GM12878 (cell line): Measurements from ENCODE around the gene TPBG. TPM values are rescaled to one million over a fixed set of nuclear protein-coding genes. Genes with fewer than 3 reads are reported as not detected.

Experiments
- ATAC-seq: fragments of 200-7000 bp; cut with Tn5 transposase; 3 replicates; pipeline ENCODE4 v1.9.1; 2020; ENCODE audit warnings: mild to moderate bottlenecking, moderate library complexity
- BruUV-seq: library from RNA; stranded (reverse); fragments of 400-500 nt; replicated peaks from 2 replicates; lab custom pipeline; 2021; lab: Mats Ljungman, UMichigan
- CTCF ChIA-PET: fragments of 300-600 bp; sonication (Branson Sonifier 250); formaldehyde crosslinking; extraction: SDS; loops from one replicate; lab custom pipeline; 2021; ENCODE audit warnings: inconsistent platforms; lab: Yijun Ruan, JAX
- POLR2A ChIA-PET: fragments of 350-600 bp; formaldehyde crosslinking; extraction: SDS; loops from one replicate; lab custom pipeline; 2021; ENCODE audit warnings: inconsistent platforms; lab: Charles Lee
- RAD21 ChIA-PET: fragments of 300-600 bp; sonication (Branson Sonifier 250); formaldehyde crosslinking; loops from one replicate; lab custom pipeline; 2023; ENCODE audit warnings: antibody characterized with exemption; ENCODE audit not compliant: unreplicated experiment; lab: Charles Lee
- SMC1A ChIA-PET: fragments of 300-600 bp; sonication (Branson Sonifier 250); formaldehyde crosslinking; loops from one replicate; lab custom pipeline; 2023; ENCODE audit not compliant: unreplicated experiment, uncharacterized antibody; lab: Charles Lee
- DNase-seq: peaks from one replicate; pipeline ENCODE4 v3.0.0-alpha.2; 2011; ENCODE audit warnings: low read depth, low spot score
- FAIRE-seq: peaks from 3 replicates; lab custom pipeline; 2011; peaks lifted over from hg19 to GRCh38; lab: Jason Lieb, UNC
- H2AFZ ChIP-seq: 2 replicates; pipeline ENCODE4 v1.6.0; 2011; ENCODE audit warnings: low read depth, low read length, control low read depth; ENCODE audit not compliant: control insufficient read depth
- H3K27ac ChIP-seq: 2 replicates; pipeline ENCODE4 v1.5.1; 2011; ENCODE audit warnings: control low read depth; ENCODE audit not compliant: control insufficient read depth, insufficient read depth
- H3K27me3 ChIP-seq, 2 experiments: replicated peaks in 1 of 2; 2 replicates each; pipeline versions ENCODE4 v1.6.0 to v1.6.1; 2011; ENCODE audit warnings: low read length in 1 of 2; ENCODE audit not compliant: control insufficient read depth in 2 of 2, insufficient read depth in 2 of 2
- H3K36me3 ChIP-seq, 2 experiments: 2 replicates each; pipeline ENCODE4 v1.5.1; 2011; ENCODE audit warnings: low read length in 1 of 2; ENCODE audit not compliant: control insufficient read depth in 2 of 2, insufficient read depth in 2 of 2
- H3K4me1 ChIP-seq: 2 replicates; pipeline ENCODE4 v1.6.1; 2011; ENCODE audit warnings: mild to moderate bottlenecking, low read length, moderate library complexity, mixed read lengths; ENCODE audit not compliant: control insufficient read depth, insufficient read depth
- H3K4me2 ChIP-seq: 2 replicates; pipeline ENCODE4 v1.6.0; 2011; ENCODE audit warnings: control low read depth; ENCODE audit not compliant: control insufficient read depth, insufficient read depth
- H3K4me3 ChIP-seq: fragments of 200-600 bp; sonication (generic); 2 replicates; pipeline ENCODE4 v1.5.1; 2016
- H3K79me2 ChIP-seq: 2 replicates; pipeline ENCODE4 v1.6.0; 2011; ENCODE audit warnings: low read length; ENCODE audit not compliant: control insufficient read depth, insufficient read depth
- H3K9ac ChIP-seq: 2 replicates; pipeline ENCODE4 v1.8.0; 2011; ENCODE audit warnings: low read length, control low read depth, mixed read lengths; ENCODE audit not compliant: control insufficient read depth, insufficient read depth
- H3K9me3 ChIP-seq: replicated peaks from 3 replicates; pipeline ENCODE4 v1.5.1; 2011; ENCODE audit warnings: mild to moderate bottlenecking, low read length; ENCODE audit not compliant: control insufficient read depth, insufficient read depth
- H4K20me1 ChIP-seq: 2 replicates; pipeline ENCODE4 v1.6.0; 2011; ENCODE audit not compliant: control insufficient read depth, insufficient read depth
- CEBPB ChIP-seq, 2 experiments: fragments of 150-350 bp in 1 of 2; IDR thresholded peaks; 2 replicates each; pipeline ENCODE4 v1.6.1; 2012 to 2014; ENCODE audit warnings: low read depth in 2 of 2, low read length in 2 of 2, borderline replicate concordance in 1 of 2, inconsistent platforms in 1 of 2
- CTCF ChIP-seq, 3 experiments: IDR thresholded peaks in 2 of 3; conservative IDR thresholded peaks in 1 of 3; 2 replicates each; pipeline ENCODE4 v1.5.1; 2011; ENCODE audit warnings: low read depth in 3 of 3, low read length in 3 of 3, mild to moderate bottlenecking in 3 of 3, control low read depth in 2 of 3, moderate library complexity in 2 of 3, inconsistent platforms in 1 of 3, mixed read lengths in 1 of 3; ENCODE audit not compliant: control insufficient read depth in 2 of 3, insufficient read depth in 1 of 3; ENCODE audit errors: extremely low read depth in 1 of 3
- ESRRA ChIP-seq: IDR thresholded peaks from 2 replicates; pipeline ENCODE4 v1.6.1; 2012; ENCODE audit warnings: mild to moderate bottlenecking, low read length, improper control_type of control experiment
- FOXM1 ChIP-seq: IDR thresholded peaks from 2 replicates; pipeline ENCODE4 v1.6.1; 2012; ENCODE audit warnings: low read depth, mild to moderate bottlenecking, inconsistent platforms, low read length, moderate library complexity
- HSF1 ChIP-seq: fragments of 150-350 bp; IDR thresholded peaks from 2 replicates; pipeline ENCODE4 v1.6.1; 2014; ENCODE audit warnings: mild to moderate bottlenecking, low read depth, low read length
- PAX5 ChIP-seq: IDR thresholded peaks from 2 replicates; pipeline ENCODE4 v1.6.1; 2011; ENCODE audit warnings: low read depth, low read length, borderline replicate concordance
- PAX8 ChIP-seq: fragments of 450-650 bp; IDR thresholded peaks from 2 replicates; pipeline ENCODE4 v1.6.1; 2017; ENCODE audit warnings: mild to moderate bottlenecking, moderate library complexity
- PML ChIP-seq: IDR thresholded peaks from 2 replicates; pipeline ENCODE4 v1.6.1; 2012; ENCODE audit warnings: low read length, inconsistent platforms
- POU2F2 ChIP-seq: IDR thresholded peaks from 3 replicates; pipeline ENCODE4 v1.6.1; 2011; ENCODE audit warnings: low read depth, mild to moderate bottlenecking, low read length, borderline replicate concordance
- RB1 ChIP-seq: fragments of 450-650 bp; formaldehyde crosslinking; IDR thresholded peaks from 2 replicates; pipeline ENCODE4 v1.6.1; 2017; ENCODE audit warnings: mild to moderate bottlenecking, borderline replicate concordance
- SMARCA5 ChIP-seq: fragments of 450-650 bp; IDR thresholded peaks from 2 replicates; pipeline ENCODE4 v1.6.1; 2017; ENCODE audit warnings: mild to moderate bottlenecking
- SUZ12 ChIP-seq: fragments of 200-600 bp; sonication (generic); IDR thresholded peaks from one replicate; pipeline ENCODE4 v1.6.1; 2018; ENCODE audit warnings: antibody characterized with exemption, mild to moderate bottlenecking; ENCODE audit not compliant: unreplicated experiment
- ZNF217 ChIP-seq: fragments of 450-650 bp; IDR thresholded peaks from 2 replicates; pipeline ENCODE4 v1.6.1; 2017; ENCODE audit warnings: antibody characterized with exemption, mild to moderate bottlenecking
- WGBS: methylation state at CpG from one replicate; pipeline ENCODE4 v1.1.6; 2016; ENCODE audit warnings: low lambda C conversion rate; ENCODE audit not compliant: insufficient replicate concordance, insufficient coverage; ENCODE audit errors: missing lambda C conversion rate; 5-methylcytosine and 5-hydroxymethylcytosine counted together
- in situ Hi-C: fragments of 300-500 bp; cut with MboI; formaldehyde crosslinking; loops from 9 replicates; pipeline ENCODE4 v1.14.3; 2018; ENCODE audit warnings: mixed read lengths
- intact Hi-C: fragments of 100-400 bp; cut with micrococcal nuclease; formaldehyde crosslinking; loops from one replicate; pipeline ENCODE4 v1.14.2; 2022; ENCODE audit not compliant: unreplicated experiment
- polyA plus RNA-seq, 11 experiments: library from polyadenylated mRNA; depleted of rRNA in 4 of 11; unstranded in 6 of 11; stranded (reverse) in 5 of 11; fragments of >200 nt; fragmentation: Nextera tagmentation in 4 of 11; fragmentation: Illumina TruSeq in 1 of 11; extraction: Ambion mirVana in 4 of 11; extraction: Trizol in 1 of 11; gene quantifications; 1 replicate in 1 of 11; 2 replicates in 10 of 11; pipeline versions ENCODE4 v1.2.1 to v1.2.3, GENCODE V29; 2011 to 2016; ENCODE audit warnings: inconsistent platforms in 2 of 11, missing spikeins in 2 of 11, low read depth in 1 of 11
- total RNA-seq, 4 experiments: library from RNA; depleted of rRNA in 3 of 4; stranded (reverse); fragments of >200 nt in 3 of 4; fragmentation: Illumina TruSeq in 1 of 4; extraction: Trizol in 1 of 4; gene quantifications; 2 replicates each; pipeline versions ENCODE4 v1.2.1 to v1.2.3, GENCODE V29; 2013 to 2021
- TF ChIP-seq, protein P1 (sequence below): fragments of 450-650 bp; IDR thresholded peaks from 2 replicates; pipeline ENCODE4 v1.6.1; 2017; ENCODE audit warnings: antibody characterized with exemption, mild to moderate bottlenecking, moderate library complexity

The TPBG gene
- total and polyA plus RNA-seq, 10 of the 15 experiments (the other 5 are each of a cell fraction or from before 2014, with no cell fraction given), result 0.06 to 0.98 (median 0.66) TPM

DNA sequence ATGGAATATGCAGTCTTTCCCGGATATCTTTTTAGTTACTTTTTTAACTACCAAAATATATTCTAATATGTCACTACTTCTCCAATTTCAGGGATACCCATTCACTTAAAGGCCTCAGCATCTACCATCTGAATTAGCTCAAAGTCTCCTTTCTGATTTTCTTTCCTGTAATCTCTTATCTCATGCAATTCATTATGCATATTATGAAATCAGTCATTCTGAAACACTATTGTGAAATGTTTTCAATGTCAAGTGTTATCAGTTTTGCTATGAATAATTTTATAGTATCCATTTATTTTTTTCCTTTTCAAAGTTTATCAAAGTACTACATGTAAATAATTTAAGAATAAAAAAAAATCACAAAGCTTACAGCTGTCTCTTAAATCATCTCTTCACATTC, 41.2 kb upstream of the TPBG start:
- Histone ChIP-seq H3K36me3 (no peaks in the 10 kb centered on the region), H3K9ac (no peak overlapping the region), H3K4me1 (no peaks in the 10 kb centered on the region), H3K27ac (no peak overlapping the region), H3K4me2 (no peak overlapping the region), H3K27me3 (no peaks in the 10 kb centered on the region), H3K9me3 (no peaks in the 10 kb centered on the region), H3K4me3 (no peak overlapping the region), H2AFZ (no peak overlapping the region), H4K20me1 (no peaks in the 10 kb centered on the region), H3K79me2 (no peaks in the 10 kb centered on the region)
- CTCF ChIA-PET, result no interaction called here
- POLR2A ChIA-PET, result no interaction called here
- 46% methylated on average over 1 of the region's 1 CpG for WGBS
- ATAC-seq (no peak), FAIRE-seq (no peak), DNase-seq (no peak)
- TF ChIP-seq PAX5, result no peak
- TF ChIP-seq CEBPB (IDR thresholded peaks at IDR 0.05; ENCODE audit: borderline replicate concordance in 1 of 2, low read depth in 2 of 2, low read length in 2 of 2), result no peak
- no peak for TF ChIP-seq RB1
- no peak for TF ChIP-seq CTCF (IDR thresholded peaks at IDR 0.05 in 2 of 3, conservative IDR thresholded peaks at IDR 0.05 in 1 of 3; ENCODE audit: control insufficient read depth in 2 of 3, extremely low read depth in 1 of 3, insufficient read depth in 1 of 3, low read depth in 3 of 3, low read length in 3 of 3)
- no peak for TF ChIP-seq ESRRA
- no peak for TF ChIP-seq SMARCA5
- no peak for TF ChIP-seq FOXM1
- no peak for TF ChIP-seq POU2F2
- no peak for TF ChIP-seq PML
- no peak for TF ChIP-seq PAX8
- no peak for TF ChIP-seq SUZ12
- TF ChIP-seq, protein P1, sequence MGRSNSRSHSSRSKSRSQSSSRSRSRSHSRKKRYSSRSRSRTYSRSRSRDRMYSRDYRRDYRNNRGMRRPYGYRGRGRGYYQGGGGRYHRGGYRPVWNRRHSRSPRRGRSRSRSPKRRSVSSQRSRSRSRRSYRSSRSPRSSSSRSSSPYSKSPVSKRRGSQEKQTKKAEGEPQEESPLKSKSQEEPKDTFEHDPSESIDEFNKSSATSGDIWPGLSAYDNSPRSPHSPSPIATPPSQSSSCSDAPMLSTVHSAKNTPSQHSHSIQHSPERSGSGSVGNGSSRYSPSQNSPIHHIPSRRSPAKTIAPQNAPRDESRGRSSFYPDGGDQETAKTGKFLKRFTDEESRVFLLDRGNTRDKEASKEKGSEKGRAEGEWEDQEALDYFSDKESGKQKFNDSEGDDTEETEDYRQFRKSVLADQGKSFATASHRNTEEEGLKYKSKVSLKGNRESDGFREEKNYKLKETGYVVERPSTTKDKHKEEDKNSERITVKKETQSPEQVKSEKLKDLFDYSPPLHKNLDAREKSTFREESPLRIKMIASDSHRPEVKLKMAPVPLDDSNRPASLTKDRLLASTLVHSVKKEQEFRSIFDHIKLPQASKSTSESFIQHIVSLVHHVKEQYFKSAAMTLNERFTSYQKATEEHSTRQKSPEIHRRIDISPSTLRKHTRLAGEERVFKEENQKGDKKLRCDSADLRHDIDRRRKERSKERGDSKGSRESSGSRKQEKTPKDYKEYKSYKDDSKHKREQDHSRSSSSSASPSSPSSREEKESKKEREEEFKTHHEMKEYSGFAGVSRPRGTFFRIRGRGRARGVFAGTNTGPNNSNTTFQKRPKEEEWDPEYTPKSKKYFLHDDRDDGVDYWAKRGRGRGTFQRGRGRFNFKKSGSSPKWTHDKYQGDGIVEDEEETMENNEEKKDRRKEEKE, result no peak
- no peak for TF ChIP-seq HSF1
- no peak for TF ChIP-seq ZNF217
- intact Hi-C loops (no loop called here), in situ Hi-C loops (no loop called here)
- no TSS peak for BruUV-seq
- SMC1A ChIA-PET, result no interaction called here
- RAD21 ChIA-PET, result no interaction called here
